Left renal cortex interstitium (tissue), 4 donors: ENCODE data around the gene SNRNP48. TPM values are rescaled to one million over a fixed set of nuclear protein-coding genes. Genes with fewer than 3 reads are reported as not detected.

Experiments
- DNase-seq, 4 donors: peaks; one replicate each; pipeline ENCODE4 v3.0.0-alpha.2; 2013; ENCODE audit warnings: low read depth in 4 of 4, low spot score in 2 of 4, missing footprints in 1 of 4
- polyA plus RNA-seq, 4 donors: library from polyadenylated mRNA; unstranded; fragments of 120-200 nt; gene quantifications; one replicate each; pipeline ENCODE4 v1.2.1, GENCODE V29; 2013; ENCODE audit not compliant: insufficient read length in 4 of 4

SNRNP48 gene
- polyA plus RNA-seq, 4 donors: 19.3 to 30.1 (median 22.7) TPM

DNA sequence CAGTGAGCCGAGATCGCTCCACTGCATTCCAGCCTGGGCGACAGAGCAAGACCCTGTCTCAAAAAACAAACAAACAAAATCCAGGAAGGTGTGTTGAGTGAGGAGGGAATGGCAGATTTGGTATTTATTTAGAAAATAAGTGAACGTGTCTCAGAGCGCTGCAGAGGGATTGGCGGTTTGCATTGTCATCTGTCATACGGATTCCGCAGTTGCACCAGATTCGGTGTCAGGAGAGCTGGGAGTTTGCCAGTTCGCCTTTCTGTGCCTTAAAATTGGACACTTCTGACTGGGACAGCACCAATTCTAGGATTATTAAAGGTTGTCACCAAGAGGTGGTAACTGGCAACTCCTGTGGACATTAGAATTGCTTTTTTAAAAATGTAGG, 912 bp downstream of the SNRNP48 start:
- DNase-seq: no peak

DNA sequence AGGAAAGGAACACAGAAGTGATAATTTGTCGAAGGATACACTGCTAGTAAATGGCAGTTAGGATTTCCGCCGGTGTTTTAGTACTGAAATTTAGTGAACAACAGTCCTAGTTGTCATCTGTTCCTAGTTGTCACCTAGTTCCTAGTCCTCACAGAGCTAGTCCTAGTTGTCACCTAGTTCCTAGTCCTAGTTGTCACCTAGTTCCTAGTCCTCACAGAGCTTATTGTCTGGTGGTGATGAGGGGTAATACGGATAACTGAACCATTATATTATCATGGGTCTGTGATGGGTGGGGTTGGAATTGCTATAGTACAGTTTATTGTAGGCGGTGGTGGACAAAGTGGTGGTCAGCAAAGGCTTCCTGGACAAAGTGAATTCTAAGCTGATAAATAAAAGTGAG, 1.8 kb downstream of the SNRNP48 start:
- no peak for DNase-seq

- DNase-seq: no peak
Observed at GRCh38 chr6:7593229-7593628, 3.2 kb downstream of the SNRNP48 start.

DNA sequence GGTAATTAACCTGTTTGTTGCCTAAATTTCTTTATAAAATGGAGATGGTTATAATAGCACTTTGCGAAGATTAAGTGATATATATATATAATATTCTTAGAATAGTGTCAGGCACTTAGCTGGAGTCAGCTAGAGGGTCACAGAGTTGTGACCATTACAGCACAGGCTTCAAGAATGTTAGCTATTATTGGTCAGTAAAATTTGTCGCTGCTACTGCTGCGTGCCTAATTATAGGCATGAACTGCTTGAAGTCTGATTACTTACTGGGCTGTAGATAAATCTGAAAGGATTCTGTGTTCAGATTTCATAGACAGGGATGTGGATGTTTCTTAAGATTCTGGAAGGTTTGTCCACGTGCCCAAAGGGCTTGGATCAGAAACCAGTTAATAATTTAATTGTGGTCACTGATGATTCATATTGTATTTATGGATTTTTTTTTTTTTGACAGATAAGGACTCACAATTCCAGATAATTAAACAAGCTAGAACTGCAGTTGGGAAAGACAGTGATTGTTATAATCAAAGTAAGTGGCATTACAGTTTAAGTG, 4.7 kb downstream of the SNRNP48 start:
- DNase-seq: no peak

GRCh38 chr6:7604003-7604402, 14.0 kb downstream of the SNRNP48 start:
- no peak for DNase-seq

DNA sequence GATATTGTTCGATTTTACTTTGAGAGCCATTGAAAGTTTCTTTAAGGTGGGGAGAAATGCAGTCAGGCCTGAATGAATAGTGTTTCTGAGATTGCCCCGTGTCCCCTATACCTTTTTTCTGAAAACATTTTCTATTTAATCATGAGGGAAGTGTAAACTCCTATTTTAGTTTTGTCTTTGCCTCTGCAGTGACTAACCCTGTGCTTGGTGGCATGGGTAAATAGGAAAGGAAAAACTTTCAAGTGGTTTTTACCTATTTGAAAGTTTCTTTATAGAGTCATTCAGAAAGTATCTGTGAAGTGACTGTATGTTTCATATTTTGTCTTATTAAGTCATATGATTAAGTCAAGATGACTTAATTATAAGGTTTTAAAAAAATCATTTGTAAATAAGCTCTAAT, 14.5 kb downstream of the SNRNP48 start:
- DNase-seq: no peak

- DNase-seq: peak in 3 of 4 donors; percentile 37 to 51 (median 48)
Observed at GRCh38 chr6:7615611-7616383, 25.8 kb downstream of the SNRNP48 start.

GRCh38 chr6:7617801-7618764, 28.1 kb downstream of the SNRNP48 start:
- DNase-seq: no peak

GRCh38 chr6:7621761-7622160, 31.8 kb downstream of the SNRNP48 start:
- no peak for DNase-seq

DNA sequence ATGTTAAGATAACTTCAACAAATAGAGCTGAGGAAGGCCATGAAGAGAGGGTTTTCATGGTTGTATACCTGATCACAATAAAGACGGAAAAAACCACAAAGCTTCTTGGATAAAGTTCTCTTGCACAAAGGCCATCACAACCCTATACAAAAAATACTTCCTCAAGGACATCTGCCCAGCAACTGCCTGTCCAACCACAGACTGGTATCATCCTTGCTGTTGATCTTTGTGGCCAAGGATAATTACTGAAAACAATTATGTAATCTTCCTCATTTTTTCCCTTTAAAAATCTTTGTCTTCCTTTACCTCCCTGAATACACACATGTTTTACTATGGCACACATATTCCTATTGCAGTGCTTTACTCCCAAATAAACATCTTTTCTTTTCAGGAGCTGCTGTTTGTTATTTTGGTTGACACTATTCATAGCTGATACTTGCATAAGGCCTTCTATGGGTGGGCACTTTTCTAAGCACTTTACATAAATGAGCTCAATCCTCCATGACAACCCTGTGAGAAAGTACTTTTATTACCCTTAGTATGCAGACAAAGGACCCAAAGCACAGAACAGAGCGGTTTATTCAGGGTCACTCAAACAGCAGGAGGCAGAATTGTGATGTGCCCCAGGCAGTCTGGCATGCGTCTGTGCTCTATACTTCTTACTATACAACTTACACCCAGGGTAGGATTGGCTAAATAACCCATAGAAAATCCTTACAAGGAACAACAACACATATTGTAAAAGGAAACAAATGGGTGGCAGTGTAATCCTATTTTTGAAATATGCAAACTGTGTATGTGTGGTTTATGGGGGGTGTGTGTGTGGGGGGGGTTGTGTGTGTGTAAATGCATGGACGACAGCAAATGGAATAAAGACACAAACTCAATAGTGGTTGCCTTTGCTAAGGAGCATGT, 35.1 kb downstream of the SNRNP48 start:
- peak in 1 of 4 donors; percentile 6 for DNase-seq

DNA sequence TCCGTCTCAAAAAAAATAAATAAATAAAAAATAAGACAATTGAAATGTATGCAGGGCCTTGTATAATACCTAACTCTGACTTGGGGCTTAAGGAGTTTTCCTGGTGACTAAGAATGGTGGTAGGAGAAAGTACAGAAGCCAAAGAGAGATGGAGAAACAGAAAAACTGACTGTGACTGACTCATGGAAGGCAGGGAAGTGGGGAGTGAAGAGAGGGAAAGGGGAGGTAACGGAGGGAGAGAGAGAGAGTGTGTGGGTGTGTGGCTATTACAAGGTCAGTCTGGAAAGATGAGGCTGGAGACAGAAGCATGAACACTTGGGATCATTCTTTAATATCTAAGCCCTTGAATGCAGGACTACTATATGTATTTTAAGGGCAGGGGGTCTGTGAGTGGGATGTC, 38.5 kb downstream of the SNRNP48 start:
- DNase-seq: no peak

DNA sequence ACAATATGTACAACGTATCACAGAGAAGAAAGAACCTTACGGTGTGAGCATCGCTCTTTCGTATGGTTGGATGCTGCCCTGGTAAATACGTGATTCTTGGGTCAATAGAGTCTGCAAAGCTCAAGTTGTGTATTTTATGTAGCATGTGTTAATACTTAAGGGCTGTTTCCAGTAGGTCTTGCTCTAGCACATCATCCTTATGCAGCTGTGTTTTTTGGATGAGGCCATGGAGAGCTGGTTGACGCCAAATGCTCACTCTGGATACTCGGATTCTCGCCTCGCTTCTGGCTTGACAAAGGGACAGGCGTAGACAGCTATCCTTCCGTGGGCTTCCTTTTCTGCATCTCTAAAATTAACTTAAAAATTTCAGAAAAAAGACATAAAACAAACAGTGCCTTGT, 38.9 kb downstream of the SNRNP48 start:
- no peak for DNase-seq

DNA sequence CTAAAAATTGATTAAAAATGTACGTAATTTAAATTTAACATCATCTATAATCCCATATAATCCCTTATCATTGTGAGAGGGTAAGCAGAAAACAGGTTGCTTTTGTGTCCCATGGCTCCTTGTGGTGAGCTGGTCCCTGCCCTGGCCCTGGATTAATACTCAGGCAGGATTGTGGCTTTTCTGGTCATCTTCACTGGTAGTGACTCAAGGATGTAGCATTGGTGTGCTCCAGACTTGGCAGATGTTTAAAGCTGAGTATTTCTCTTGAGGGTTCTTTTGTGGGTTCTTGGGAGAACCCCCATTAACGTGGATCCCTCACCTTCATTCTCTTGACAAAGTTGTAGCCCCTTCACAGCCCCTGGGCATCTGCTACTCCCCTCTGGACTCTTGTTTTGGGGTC, 39.3 kb downstream of the SNRNP48 start:
- no peak for DNase-seq

DNA sequence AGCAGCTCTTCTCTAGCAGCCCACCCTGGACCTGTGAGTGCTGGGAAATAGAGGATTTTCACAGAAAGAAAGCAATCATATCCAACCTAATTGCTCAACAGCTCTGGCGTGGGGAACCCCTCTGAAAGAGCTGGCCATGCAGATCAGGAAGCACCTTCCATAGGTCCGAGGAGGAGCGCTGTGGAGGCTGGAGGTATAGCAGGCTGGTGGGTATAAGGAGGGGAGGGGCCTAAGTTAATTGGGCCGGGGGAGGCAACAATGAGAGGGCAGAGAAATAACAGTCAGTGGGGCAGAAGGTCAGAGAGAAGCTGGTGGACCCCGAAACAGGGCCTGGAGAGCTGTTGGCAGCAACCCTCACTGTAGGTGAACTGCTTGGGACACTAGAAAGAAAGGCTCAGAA, 40.8 kb downstream of the SNRNP48 start:
- DNase-seq: no peak

GRCh38 chr6:7631466-7631865, 41.5 kb downstream of the SNRNP48 start:
- no peak for DNase-seq

- DNase-seq: no peak
Observed at GRCh38 chr6:7632501-7633290, 42.7 kb downstream of the SNRNP48 start.

GRCh38 chr6:7633361-7633760, 43.4 kb downstream of the SNRNP48 start:
- no peak for DNase-seq

DNA sequence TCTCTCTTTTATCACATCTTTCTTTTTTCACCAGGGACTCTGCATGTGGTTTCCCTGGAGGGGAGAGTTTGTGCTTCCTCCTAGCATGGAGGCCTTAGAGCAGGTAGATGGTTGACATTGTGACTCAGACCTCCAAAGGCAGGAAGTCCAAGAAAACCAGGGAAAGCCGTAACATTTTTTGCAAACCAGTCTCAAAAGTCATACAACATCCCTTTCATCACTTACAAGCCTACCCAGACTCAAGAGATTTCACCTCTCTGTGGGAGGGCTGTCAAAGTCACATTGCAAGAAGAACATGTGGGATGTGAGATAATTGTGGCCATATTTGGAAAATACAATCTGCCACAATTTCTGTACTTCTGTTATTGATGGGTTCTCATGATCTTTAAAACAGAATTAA, 46.2 kb downstream of the SNRNP48 start:
- DNase-seq: no peak

- DNase-seq: no peak
Observed at GRCh38 chr6:7637533-7637932, 47.5 kb downstream of the SNRNP48 start.

- DNase-seq: no peak
Observed at GRCh38 chr6:7639427-7639826, 49.4 kb downstream of the SNRNP48 start.
